ENCODE measurements around the gene HERC6.
"Not testable (repeated sequence)": the region's sequence is repeated elsewhere in the genome, so short reads cannot be mapped to it uniquely, and the experiment has no call there.

Gene HERC6

DNA sequence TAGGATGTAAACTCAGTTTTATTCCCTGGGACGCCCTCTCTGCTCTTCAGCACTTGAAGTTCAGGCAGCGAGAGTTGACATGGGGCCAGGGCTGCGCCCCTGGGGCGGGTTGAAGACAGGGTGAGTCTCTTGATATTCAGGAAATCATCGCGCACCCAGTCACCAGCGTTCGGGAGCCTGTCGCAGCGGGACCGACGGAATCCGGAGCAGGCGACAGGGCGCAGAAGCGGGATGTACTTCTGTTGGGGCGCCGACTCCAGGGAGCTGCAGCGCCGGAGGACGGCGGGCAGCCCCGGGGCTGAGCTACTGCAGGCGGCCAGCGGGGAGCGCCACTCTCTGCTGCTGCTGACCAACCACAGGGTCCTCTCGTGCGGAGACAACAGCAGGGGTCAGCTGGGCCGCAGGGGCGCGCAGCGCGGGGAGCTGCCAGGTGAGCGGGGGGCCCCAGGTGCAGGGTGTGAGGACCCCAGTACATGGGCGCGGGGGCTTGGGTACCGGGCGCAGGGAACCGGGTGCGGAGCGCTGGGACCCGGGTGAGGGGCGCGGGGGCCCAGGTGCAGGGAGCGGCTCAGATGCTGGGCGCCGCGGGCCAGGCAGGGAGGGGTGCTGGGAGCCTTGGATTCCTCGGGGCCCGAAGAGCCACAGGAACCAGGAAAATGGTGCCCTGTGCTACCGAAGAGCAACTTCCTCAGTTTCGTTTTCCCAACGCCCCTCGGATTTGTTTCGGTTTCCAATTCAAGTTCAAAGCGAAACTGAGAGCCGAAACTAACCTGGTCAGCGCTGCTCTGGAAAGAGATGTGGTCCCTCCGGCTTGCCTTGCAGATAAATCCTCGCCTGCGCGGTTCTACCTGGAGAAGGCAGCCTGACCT is at the start of gene HERC6:
TSS of gene HERC6 (plus strand) at position 162 of the 869 bp plus-strand sequence. CDS start at position 232, 70 bp downstream.
- DNase-seq (ENCODE audit: low read depth), result peak; percentile 56

DNA sequence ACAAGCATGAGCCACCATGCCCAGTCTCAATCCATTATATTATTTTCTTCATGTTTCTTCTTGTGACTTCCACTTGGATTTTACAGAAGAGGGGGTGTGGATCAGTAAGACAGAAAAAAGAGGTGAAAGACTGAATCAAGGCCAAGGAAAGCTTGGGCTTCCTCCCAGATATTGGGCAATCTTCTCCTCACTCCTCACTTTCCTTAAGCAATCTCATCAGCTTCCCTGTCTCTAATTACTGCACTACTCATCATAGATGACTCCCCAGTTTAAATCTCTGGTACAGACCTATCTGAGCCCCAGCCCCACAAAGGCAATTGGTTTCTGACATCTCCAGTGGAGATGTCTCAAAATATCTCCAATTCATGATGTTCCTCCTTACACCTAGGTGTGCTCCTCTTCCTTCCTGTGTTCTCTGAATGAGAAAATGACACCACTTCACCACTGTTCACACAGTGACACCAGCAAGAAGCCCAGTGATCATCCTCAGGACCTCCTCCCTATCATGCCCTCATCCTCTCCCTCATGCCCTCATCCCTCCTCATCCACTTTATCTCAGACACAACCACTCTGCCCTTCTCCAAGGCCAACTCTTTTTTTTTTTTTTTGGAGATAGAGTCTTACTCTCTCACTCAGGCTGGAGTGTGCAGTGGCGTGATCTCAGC is 44.8 kb upstream of the HERC6 start:
- no peak for DNase-seq (ENCODE audit: low read depth)

GRCh38 chr4:88335092-88335665 is 43.5 kb upstream of the HERC6 start:
- no peak for DNase-seq (ENCODE audit: low read depth)

- no peak for DNase-seq (ENCODE audit: low read depth)
Measured at GRCh38 chr4:88341227-88342192, 37.1 kb upstream of the HERC6 start.

DNA sequence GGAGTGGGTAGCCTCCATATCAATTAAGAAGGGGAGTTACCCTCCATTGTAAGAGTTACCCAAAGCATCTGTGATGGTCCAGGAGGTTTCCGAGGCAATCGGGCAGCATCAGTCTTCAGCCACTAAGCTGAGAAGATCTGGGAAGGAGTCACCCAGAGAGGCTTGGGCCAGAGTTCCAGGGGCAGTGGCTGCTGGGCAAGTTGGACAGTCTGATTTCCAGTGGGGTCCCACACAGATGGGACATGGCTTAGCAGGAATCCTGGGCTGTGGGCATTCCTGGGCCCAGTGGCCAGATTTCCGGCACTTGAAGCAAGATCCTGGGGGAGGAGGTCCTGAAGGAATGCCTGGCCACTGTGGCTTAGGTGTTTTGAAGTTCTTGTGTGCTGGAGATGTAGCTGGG is 31.8 kb upstream of the HERC6 start:
- not testable (repeated sequence) for DNase-seq (ENCODE audit: low read depth)

- not testable (repeated sequence) for DNase-seq (ENCODE audit: low read depth)
Measured at GRCh38 chr4:88348761-88349160, 29.9 kb upstream of the HERC6 start.

- DNase-seq (ENCODE audit: low read depth), result no peak
Measured at GRCh38 chr4:88350786-88351185, 27.9 kb upstream of the HERC6 start.

- DNase-seq (ENCODE audit: low read depth), result no peak
Measured at GRCh38 chr4:88352062-88352740, 26.5 kb upstream of the HERC6 start.

GRCh38 chr4:88353324-88353723 is 25.3 kb upstream of the HERC6 start:
- no peak for DNase-seq (ENCODE audit: low read depth)

DNA sequence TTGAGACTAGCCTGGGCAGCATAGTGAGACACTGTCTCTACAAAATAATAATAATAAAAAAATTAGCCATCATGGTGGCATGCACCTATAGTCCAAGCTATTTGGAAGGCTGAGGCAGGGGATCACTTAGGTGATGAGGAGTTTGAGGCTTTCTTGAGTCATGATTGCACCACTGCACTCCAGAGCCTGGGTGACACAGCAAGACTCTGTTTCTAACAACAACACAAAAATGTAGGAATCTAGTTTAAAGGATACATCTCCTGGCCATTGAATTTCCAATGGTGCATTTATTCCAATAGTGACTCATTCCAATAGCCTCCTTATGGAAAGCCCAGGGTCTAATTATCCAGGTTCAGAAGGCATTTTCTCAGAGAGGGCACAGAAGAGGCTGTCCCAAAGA is 21.9 kb upstream of the HERC6 start:
- no peak for DNase-seq (ENCODE audit: low read depth)

DNA sequence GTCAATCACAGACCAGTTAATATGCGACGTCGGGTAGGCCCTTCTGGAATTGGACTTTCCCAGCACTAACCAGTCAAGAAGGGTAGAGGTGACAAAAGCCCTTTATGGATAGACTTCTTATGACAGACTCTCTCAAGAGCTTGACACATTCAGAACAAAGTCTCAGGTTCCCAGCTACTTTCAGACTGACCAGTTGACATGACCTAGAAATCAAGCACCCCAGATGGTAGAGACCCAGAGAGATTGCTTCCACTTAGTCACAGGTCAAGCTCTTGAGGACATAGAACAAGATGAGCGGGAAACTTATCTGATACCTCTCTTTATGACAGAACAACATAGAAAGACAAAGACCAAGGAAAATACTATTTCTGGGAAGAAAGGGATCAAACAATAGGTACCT is 21.4 kb upstream of the HERC6 start:
- no peak for DNase-seq (ENCODE audit: low read depth)

DNA sequence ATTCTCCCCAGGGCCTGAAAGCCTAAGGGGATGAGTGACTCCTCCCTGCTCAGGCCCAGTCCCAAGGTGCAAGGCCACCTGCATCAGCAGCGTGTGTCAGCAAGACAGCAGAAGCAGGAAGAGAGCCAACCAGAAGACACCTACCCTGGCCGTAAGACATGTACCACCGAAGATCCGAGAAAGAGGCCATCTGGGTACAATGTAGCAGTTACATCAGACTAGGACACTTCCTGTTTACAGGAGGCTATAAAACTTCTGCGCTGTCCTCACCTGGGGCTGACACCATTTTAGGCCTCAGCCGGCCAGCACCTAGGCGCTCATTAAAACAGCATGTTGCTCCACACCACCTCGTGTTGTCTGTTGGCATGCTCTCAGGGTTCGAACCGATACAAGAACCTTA is 19.1 kb upstream of the HERC6 start:
- DNase-seq (ENCODE audit: low read depth), result no peak

- DNase-seq (ENCODE audit: low read depth), result no peak
Measured at GRCh38 chr4:88360256-88360655, 18.4 kb upstream of the HERC6 start.

DNA sequence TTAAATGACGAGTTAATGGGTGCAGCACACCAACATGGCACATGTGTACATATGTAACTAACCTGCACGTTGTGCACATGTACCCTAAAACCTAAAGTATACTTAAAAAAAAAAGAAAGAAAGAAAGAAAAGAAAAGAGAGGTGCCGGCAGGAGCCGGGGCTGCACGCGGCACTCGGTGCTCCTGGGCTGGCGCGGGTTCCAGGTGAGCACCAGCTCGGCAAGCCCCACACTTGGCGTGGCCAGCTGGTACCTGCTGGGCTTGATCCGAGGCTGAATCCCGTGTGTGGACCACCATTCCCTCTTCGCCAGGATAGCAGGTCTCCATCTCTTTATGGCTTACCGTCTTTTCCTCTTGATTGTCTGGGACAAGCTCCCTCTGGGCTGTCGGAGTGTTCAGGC is 17.9 kb upstream of the HERC6 start:
- DNase-seq (ENCODE audit: low read depth), result no peak

- DNase-seq (ENCODE audit: low read depth), result not testable (repeated sequence)
Measured at GRCh38 chr4:88361217-88361773, 17.4 kb upstream of the HERC6 start.

GRCh38 chr4:88366460-88366859 is 12.2 kb upstream of the HERC6 start:
- no peak for DNase-seq (ENCODE audit: low read depth)

- DNase-seq (ENCODE audit: low read depth), result no peak
Measured at GRCh38 chr4:88367826-88368225, 10.8 kb upstream of the HERC6 start.

GRCh38 chr4:88369180-88369812 is 9.4 kb upstream of the HERC6 start:
- not testable (repeated sequence) for DNase-seq (ENCODE audit: low read depth)

GRCh38 chr4:88381123-88381522 is 2.5 kb downstream of the HERC6 start:
- DNase-seq (ENCODE audit: low read depth), result no peak

DNA sequence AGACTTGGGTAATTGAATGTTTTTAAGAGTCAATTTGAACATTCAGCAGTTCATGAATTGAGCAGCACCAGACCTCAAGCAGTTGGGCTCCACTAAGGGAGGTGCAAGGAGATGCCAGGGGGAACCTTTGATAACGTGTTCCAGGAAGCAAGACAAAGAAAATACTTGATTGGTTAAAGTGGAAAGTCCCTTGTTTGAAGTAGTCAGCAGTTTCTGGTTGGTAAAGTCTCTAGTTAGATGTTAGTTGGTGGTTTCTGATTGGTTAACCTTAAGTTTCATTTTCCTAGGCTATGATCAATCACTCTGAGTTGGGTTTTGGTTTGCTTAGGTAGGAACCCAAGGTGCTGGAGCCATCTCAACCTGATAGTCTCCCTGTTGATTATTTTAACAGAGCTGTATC is 4.0 kb downstream of the HERC6 start:
- peak; percentile 34 for DNase-seq (ENCODE audit: low read depth)
